ENCODE data around the gene FUBP3. TPM values are rescaled to one million over a fixed set of nuclear protein-coding genes. Genes with fewer than 3 reads are reported as not detected.

FUBP3 gene
- total RNA-seq, 1 experiment from 2014 or later = 78.6 TPM

DNA sequence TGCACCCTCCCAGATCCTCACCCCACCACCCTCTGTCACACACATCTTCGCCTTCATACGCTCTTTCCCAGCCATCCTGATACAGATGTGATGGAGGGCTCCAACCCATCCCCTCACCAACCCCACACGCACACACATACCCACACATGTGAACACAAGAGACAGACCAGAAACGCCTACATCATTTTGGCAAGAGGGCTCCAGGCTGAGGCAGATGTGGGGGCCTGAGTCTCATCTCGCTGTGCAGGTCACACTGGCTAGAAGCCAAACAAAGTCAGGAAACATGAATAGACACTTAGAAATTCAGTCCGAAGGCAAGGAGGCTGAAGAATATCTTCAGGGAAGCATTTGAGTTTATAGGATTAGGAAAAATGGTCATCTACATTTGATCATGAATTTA is 91.3 kb downstream of the FUBP3 start:
- Mint-ChIP-seq H3K36me3 (ENCODE audit: insufficient read depth in 1 of 3, low read depth in 3 of 3) (no peaks in the 10 kb centered on the region), H3K9me3 (no peaks in the 10 kb centered on the region; a peak in 2 of 5 replicates), H3K27me3 (ENCODE audit: low read depth) (peaks cover 72% of the 10 kb centered on the region), H3K4me3 (no peak overlapping the region), H3K27ac (no peak overlapping the region), H3K4me1 (peaks cover 6 to 9% of the 10 kb centered on the region in 2 experiments)
- no peak overlapping the region for H3T11ph ChIP-seq (ENCODE audit: low read length)
- H3K23ac ChIP-seq (ENCODE audit: insufficient read length, low read depth, low read length) = no peak overlapping the region
- H4K5ac ChIP-seq (ENCODE audit: insufficient read length, low read depth, low read length) = no peak overlapping the region
- H4K20me1 ChIP-seq (ENCODE audit: control insufficient read depth, insufficient read depth, insufficient read length) = no peaks in the 10 kb centered on the region
- H4K8ac ChIP-seq (replicated peaks; ENCODE audit: insufficient read length, low read depth, low read length) = no peak overlapping the region
- no peak overlapping the region for H3K9ac ChIP-seq (ENCODE audit: extremely low read depth, insufficient read length, low read length)
- no peak overlapping the region for H2BK20ac ChIP-seq (ENCODE audit: low read depth, low read length, poor library complexity, severe bottlenecking)
- H2BK5ac ChIP-seq (ENCODE audit: insufficient read length, low read length) = no peak overlapping the region
- no peak overlapping the region for H2BK120ac ChIP-seq (ENCODE audit: low read depth, low read length, poor library complexity, severe bottlenecking)
- H3K79me1 ChIP-seq (ENCODE audit: insufficient read depth, low read depth, low read length, poor library complexity, severe bottlenecking) = no peaks in the 10 kb centered on the region
- H2BK12ac ChIP-seq (ENCODE audit: insufficient read length, low read depth, low read length) = no peak overlapping the region
- WGBS (ENCODE audit: extremely low coverage, insufficient read length, low lambda C conversion rate) = no CpG with 5 or more reads among the region's 6 CpGs
- no peak overlapping the region for H3K56ac ChIP-seq (ENCODE audit: insufficient read length, low read depth, low read length)
- no peak overlapping the region for H2AK5ac ChIP-seq (ENCODE audit: insufficient read length, low read length)
- H3K9me3 ChIP-seq (ENCODE audit: control insufficient read depth, low read depth, low read length) = no peaks in the 10 kb centered on the region
- H2BK15ac ChIP-seq (ENCODE audit: low read depth, low read length) = no peak overlapping the region
- no peak overlapping the region for H2AFZ ChIP-seq (ENCODE audit: low read length)
- no peaks in the 10 kb centered on the region for H3K23me2 ChIP-seq (ENCODE audit: insufficient read length, low read depth, low read length, poor library complexity, severe bottlenecking)
- peaks cover 30% of the 10 kb centered on the region for H3K27me3 ChIP-seq (ENCODE audit: insufficient read depth, low read length)
- H3K4me2 ChIP-seq (ENCODE audit: insufficient read depth, insufficient read length, low read length) = no peak overlapping the region
- TF ChIP-seq, protein P1, sequence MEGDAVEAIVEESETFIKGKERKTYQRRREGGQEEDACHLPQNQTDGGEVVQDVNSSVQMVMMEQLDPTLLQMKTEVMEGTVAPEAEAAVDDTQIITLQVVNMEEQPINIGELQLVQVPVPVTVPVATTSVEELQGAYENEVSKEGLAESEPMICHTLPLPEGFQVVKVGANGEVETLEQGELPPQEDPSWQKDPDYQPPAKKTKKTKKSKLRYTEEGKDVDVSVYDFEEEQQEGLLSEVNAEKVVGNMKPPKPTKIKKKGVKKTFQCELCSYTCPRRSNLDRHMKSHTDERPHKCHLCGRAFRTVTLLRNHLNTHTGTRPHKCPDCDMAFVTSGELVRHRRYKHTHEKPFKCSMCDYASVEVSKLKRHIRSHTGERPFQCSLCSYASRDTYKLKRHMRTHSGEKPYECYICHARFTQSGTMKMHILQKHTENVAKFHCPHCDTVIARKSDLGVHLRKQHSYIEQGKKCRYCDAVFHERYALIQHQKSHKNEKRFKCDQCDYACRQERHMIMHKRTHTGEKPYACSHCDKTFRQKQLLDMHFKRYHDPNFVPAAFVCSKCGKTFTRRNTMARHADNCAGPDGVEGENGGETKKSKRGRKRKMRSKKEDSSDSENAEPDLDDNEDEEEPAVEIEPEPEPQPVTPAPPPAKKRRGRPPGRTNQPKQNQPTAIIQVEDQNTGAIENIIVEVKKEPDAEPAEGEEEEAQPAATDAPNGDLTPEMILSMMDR (conservative IDR thresholded peaks at IDR 0.05) = no peak
- no peak overlapping the region for H3K18ac ChIP-seq (ENCODE audit: insufficient read length, low read depth, low read length)
- H3K4me1 ChIP-seq (ENCODE audit: insufficient read depth, low read length) = no peaks in the 10 kb centered on the region; the same call in 1 of the 2 replicates
- H4K91ac ChIP-seq (ENCODE audit: insufficient read length, low read depth, low read length) = no peak overlapping the region
- H3K79me2 ChIP-seq (ENCODE audit: insufficient read depth, low read length) = no peaks in the 10 kb centered on the region
- no peak for DNase-seq
- H3K27ac ChIP-seq (ENCODE audit: insufficient read length, low read depth, low read length) = no peak overlapping the region
- no peak overlapping the region for H3K14ac ChIP-seq (ENCODE audit: insufficient read depth, low read length)
- H3K4ac ChIP-seq (ENCODE audit: low read depth, low read length) = no peak overlapping the region

Measured in H9 (cell line).